GM18519 (cell line): ENCODE measurements around the gene PF4V1.
"Not testable (repeated sequence)": the region's sequence is repeated elsewhere in the genome, so short reads cannot be mapped to it uniquely, and the experiment has no call there.

Experiments
- ATAC-seq: cut with Tn5 transposase; IDR thresholded peaks from one replicate; pipeline ENCODE4 v1.9.1; 2021; ENCODE audit warnings: mild to moderate bottlenecking, moderate library complexity; ENCODE audit not compliant: unreplicated experiment, low FRiP score

PF4V1 gene

DNA sequence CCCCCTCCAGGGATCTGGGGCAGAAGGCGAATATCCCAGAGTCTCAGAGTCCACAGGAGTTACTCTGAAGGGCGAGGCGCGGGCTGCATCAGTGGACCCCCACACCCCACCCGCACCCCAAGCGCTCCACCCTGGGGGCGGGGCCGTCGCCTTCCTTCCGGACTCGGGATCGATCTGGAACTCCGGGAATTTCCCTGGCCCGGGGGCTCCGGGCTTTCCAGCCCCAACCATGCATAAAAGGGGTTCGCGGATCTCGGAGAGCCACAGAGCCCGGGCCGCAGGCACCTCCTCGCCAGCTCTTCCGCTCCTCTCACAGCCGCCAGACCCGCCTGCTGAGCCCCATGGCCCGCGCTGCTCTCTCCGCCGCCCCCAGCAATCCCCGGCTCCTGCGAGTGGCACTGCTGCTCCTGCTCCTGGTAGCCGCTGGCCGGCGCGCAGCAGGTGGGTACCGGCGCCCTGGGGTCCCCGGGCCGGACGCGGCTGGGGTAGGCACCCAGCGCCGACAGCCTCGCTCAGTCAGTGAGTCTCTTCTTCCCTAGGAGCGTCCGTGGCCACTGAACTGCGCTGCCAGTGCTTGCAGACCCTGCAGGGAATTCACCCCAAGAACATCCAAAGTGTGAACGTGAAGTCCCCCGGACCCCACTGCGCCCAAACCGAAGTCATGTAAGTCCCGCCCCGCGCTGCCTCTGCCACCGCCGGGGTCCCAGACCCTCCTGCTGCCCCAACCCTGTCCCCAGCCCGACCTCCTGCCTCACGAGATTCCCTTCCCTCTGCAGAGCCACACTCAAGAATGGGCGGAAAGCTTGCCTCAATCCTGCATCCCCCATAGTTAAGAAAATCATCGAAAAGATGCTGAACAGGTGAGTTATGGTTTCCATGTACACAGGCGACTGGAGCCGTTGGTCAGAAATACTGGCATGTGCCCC lies 16.3 kb downstream of the PF4V1 start, which contains the start of gene CXCL1:
Gene CXCL1 (plus strand): TSS at position 264 of the 926 bp plus-strand sequence. CDS start 78 bp downstream, at position 342.
- no peak for ATAC-seq

DNA sequence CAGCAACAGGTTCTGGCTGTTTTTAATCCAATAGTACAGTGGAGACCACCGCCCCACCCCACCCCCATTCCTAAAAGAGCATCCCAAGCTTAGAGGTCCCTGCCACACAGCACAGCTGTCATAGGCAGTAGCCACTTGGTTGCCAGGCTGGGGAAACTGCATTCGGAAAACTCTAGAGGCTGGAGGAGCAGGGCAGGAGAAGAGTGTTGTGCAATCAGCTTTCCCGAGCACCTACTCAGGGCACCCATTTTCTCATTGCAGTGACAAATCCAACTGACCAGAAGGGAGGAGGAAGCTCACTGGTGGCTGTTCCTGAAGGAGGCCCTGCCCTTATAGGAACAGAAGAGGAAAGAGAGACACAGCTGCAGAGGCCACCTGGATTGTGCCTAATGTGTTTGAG lies 17.2 kb downstream of the PF4V1 start:
- ATAC-seq: no peak

DNA sequence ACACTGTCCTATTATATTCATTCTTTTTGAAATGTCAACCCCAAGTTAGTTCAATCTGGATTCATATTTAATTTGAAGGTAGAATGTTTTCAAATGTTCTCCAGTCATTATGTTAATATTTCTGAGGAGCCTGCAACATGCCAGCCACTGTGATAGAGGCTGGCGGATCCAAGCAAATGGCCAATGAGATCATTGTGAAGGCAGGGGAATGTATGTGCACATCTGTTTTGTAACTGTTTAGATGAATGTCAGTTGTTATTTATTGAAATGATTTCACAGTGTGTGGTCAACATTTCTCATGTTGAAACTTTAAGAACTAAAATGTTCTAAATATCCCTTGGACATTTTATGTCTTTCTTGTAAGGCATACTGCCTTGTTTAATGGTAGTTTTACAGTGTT lies 17.7 kb downstream of the PF4V1 start:
- no peak for ATAC-seq

DNA sequence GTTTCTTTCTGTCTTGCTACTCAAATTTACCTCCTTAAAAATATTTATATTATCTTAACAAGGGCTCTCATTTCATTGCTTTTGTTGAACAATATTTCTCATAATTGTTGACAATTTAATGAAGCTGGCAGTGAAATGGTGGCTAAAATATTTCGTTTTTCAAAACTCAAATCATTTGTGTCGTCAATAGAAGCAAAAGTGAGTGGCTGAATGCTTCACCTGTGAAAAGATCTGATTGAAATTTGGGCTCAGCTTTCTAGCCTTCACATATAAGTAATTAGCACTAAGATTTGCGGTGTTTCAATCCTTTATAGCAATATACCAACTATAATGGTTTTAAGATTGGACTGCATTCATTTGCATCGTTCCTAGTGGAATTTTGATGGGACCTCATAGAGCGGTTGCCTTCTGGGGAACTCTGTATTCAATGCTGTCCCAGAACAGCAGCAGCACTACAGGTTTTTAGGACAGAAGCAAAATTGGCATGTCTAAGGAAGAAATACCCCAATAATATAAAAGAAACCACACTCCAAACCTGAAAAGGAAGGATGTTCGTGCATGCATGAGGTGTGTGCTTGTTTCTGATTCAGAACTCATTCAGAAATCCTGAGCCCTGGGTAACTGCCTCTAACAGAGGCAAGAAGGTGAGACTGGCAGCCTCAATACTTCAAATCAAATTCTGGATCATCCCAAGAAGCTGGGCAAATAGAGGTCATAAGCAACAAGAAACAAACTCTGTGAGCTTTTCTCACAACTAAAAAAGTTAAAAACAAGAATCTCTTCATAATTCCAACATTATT lies 18.6 kb downstream of the PF4V1 start:
- ATAC-seq: no peak

DNA sequence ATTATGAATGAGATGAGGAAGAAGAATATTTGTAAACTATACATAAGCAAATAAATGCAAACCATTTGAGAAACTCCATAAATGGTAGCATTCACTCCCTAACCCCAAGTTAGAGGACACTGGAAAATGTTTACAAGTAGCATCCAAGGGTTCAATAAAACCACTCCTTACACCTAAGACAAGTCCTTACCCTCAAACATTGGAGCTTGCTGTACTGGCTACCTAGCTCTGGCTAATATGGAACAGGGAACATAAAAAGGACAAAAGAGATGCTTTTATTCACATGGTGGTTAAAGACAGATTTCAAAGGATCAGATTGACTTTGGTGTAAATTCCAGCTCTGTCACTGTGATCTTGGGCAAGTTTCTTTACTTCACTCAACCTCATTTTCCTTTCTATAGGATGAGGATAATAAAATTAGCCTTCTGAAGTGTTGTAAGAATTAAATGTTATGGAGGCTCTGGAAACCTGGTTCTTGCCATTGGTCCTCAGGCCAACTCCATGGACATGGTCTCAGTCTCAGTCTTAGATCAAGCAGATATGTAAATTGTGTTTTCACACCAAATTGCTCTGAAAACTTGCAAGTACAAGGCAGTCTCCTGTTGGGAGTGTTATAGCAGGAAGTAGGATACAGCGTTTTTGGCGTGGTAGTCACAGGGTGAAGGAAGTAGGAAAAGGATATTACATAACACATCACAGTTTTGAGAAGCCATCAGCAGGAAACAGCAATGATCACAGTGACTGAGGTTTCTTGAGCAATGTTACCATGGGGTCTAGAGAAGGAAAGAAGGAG lies 19.4 kb downstream of the PF4V1 start:
- ATAC-seq: no peak

DNA sequence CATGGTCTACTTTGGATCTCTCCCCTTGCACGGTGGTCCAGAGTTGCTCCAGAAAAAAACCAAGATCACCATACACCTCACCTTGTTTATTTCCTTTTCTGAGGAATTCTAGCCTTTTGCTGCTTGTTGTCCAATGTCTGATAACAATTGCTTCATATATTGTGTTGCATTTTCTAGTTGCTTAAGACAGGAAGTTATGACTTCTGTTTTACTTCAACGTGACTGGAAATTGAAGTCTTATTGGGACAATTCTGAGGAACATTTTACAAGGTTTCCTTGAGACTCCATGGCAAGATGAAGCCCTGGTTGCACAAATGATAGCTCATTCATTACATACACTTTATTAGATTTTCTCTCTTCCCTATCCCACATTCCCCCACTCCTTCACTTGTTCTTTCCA lies 21.3 kb downstream of the PF4V1 start:
- ATAC-seq: no peak

DNA sequence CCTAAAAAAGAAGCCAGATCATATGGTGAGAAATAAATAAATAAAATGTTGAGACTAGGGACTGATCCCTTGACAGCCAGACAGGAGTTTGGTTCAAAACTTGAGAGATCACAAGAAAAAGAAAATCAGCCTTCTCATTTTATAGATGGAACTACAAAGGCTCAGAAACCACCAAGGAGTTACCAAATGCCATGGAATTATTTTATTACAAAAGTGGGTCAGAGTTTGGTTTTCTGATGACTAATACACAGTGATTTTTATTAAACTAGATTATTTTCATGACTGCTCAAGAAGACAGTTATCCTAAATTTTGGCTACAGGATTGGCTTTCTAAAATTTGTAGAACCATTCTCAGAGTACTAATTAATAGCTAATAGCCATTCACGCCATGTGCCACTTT lies 22.3 kb downstream of the PF4V1 start:
- no peak for ATAC-seq

DNA sequence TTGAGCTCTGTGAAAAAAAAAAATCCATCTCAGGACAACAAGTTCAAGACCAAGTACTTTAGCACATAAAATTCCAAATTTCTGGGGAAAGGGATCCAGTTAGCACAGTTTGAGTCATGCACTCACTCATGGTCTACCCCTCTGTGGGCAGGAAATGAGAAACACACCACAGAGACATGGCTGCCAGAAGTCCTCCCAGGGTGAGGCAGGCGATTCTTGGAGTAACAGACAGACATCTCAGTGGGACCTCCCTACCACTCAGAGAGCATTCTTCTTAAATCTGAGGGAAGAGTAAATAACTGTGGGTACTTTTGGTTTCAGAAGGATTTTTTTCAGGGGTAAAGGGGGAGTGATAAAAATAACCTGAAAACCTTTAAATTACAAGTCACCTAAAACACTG lies 30.2 kb downstream of the PF4V1 start:
- no peak for ATAC-seq

DNA sequence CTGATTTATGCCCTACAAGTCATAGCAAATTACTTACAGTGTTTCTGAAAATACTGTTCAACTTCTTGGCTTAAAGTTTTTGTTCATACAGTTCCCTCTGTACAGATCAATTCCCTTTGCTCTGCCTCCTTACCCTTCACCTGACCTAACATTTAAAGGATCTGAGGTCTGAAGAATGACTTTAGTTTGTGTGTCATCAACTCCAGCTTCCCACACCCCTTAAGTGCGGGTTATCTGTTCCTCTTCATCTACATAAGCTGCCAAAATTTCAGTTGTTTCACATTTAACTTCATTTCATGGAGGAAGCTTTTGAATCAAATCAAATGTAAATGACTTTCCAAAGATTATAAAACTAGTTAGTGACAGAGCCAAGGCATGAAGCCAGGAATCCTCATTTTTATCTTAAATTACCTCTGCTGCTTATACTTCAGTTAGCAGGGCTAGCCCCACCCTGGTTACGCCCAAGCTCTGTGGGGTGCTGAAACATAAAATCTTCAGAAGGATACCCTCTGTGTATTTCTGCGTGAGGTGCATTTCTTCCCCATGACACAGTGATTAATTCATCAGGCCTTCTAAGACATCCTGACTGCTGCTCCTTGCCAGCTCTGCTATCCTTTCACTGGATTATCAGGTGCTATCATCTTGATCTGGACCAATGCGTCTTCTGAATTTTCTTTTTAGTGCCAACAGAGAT lies 32.6 kb downstream of the PF4V1 start:
- ATAC-seq: no peak

DNA sequence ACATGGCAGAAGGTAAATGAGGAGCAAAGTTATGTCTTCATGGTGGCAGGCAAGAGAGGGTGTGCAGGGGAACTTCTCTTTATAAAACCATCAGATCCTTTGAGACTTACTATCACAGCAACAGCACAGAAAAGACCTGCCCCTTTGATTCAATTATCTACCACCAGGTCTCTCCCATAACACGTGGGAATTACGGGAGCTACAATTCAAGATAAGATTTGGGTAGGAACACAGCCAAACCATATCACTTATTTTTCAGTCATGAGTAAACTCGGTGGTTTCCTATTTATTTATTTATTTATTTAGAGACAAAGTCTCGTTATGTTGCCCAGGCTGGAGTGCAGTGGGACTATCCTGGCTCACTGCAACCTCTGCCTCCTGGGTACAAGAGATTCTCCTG lies 38.2 kb downstream of the PF4V1 start:
- no peak for ATAC-seq

DNA sequence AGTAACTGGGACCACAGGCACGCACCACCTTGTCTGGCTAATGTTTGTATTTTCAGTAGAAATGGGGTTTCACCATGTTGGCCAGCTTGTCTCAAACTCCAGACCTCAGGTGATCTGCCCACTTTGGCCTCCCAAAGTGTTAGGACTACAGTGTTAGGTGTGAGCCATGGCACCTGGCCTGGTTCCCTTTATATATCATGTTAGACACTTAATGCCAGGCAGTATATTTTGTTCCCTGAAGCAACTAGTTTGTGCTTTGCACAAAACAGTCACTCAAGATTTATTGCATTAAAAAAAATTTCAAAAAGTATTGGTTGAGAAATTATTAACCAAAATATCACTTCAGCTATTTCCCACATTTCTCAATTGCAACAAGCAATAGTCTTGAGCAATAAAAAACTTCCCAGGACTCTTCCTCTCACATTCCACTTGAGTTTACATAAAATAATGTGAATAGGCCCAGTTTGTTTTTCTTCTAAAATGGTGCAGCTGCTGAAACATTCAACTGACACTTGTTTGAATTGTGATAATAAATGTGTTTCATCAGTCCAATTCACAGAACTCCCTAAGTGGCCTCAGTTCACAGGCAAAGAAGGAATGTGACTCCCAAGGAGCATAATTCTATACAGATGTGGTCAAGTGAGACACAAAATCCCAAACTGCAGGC lies 38.8 kb downstream of the PF4V1 start:
- no peak for ATAC-seq

DNA sequence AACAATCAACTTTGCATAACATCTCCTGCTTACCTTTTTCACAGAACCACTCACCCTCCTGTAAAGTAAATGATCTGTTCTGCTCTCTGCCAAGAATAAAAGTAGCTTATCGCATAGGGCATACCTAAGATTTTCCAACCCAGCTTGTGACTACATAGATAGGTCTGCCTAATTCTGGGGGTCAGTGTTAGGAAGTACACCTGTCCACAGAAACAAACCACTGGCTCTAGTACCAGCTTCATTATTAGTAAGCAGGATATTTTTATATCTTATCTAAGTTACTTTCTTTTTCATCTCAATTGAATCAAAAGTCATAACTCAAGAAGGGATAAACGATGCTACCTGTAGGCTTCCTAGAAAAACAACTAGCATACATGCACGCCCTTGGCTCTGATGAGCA lies 39.9 kb downstream of the PF4V1 start:
- no peak for ATAC-seq

DNA sequence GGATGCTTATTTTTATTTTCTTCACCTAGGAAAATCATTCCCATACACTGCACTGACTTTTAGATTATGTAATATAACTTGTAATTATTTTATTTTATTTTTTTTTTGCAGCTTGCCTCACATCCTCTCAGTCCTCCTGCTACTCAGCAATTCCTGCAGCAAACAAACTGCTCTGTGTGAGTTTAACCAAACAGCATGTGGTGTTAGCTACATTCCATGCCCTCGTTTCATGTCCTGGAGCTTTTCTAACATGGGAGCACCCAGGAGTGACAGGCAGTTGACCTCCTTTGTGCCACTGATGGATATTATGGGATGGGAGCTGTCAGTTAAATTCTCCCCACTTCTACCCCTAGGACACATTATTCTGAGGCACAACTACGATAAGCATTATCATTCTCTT lies 40.9 kb downstream of the PF4V1 start:
- ATAC-seq: no peak

DNA sequence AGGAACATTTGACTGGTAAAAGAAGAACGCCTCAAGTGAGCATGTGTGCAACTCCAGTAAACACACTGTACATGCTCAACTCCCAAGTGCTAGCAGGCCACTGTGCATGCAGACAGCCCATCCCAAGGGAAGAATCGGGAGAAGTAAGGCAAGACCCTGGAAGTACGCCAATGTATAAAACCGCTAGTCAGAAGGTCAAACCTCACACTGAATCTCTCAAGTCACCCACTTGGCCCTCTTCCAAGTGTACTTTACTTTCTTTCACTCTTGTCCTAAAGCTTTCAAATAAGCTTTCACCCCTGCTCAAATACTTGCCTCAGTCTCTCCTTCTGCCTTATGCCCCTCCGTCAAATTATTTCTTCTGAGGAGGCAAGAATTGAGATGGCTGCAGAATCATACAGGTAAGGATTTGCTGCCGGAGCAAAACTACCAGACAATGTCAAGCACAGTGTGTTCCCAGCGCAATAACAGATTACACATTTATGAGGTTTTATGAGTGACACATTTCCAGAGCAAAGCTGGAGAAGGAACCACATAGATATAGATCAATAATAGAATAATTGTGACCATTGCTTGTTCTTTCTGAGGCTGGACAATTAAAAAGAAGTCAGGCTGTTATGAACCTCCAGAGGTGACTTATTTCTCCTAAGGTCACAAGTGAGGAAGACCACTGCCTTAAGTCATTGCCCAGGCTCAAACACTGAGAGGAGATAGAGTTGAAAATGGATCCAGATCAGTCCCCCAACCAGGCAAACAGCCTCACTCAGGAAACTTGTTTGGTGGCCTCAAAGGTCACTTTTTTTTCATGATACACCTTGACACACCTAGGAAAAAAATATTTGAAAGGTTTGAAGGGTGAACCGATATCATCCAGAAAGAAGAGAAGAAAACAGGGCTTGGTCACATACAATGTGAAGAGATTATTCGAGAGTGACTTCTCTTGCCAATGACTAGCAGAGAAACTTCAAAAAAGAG lies 42.4 kb downstream of the PF4V1 start:
- ATAC-seq: no peak

DNA sequence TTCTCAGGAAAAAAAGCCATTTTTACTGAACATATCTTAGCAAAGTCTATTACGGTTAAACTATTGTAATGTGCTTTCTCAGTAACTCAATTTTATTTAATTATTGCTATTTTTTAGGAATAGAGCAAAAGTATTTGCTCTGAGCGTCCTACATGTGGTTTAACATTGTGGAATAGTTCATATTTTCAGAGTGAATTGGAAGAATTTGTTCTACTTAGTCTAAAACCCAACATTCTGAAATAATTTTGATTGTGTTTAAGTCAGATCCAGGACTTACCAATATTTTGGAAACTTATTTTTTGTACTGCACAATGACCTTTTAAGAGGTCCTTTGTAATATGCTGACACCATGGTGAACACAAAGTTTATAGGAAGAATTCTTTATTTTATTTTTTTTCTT lies 43.3 kb downstream of the PF4V1 start:
- no peak for ATAC-seq

DNA sequence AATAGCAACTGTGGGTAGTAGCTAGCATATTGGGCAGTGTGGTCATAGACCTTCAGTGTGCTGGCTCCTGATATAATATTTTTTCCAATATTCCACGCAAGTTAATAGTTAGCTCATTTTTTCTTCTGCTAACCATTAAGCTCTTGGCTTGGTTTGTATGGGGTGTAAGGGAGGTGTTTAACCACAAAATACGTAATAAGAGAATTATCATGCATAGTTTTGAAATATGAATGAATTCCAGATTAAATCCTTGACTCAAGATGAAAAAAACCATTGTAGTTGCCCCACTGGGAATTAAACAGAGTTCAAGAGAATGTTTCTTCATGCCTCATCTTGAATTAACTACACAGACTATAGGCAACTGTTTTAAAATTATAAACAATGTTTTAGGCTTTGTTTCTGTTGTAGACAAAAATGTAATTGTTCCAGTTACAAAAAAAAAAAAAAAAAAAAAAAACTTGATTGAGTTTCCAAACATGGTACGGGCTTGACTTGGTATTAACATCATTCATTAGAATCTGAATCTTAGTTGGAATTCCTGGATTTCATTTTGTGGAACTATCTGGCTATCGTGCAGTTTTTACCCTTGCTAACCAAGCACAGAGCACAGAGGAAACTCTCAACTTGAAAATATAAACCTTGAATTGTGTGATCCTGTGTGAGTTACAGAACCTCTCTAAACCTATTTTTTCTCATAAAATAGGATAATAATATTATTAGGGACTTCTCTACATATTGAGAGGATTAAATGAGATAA lies 44.5 kb downstream of the PF4V1 start:
- no peak for ATAC-seq

DNA sequence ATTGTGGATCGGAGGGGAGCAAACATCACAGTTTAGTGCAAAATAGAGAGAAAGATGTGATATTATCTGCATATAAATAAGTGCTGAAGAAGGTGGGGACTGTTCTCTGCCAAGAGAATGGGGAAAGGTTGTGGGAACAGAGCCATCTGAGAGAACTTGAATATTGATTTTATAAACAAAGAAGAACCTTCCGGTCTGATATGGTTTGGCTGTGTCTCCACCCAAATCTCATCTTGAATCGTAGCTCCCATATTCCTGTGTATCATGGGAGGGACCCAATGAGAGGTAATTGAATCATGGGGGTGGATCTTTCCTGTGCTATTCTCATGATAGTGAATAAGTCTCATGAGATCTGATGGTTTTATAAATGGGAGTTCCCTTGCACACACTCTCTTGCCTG lies 46.2 kb downstream of the PF4V1 start:
- ATAC-seq: not testable (repeated sequence)

DNA sequence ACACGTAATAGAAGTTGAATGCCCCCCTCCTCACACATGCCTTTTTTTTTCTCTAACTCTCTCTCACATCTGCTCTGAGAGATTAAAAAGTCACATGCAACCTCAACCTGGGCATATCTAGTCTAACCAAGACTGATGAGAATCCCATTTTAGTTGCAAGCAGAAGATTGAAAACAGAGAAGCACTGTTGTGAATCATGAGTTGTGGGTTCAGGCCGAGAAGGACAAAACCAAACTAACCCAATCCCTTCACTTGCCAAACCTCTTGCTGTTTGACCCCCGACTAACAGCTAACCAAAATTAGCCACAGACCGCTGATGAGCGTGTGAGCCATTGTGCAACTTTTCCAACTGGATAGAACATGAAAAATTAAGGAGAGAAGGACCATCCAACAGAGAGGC lies 47.9 kb downstream of the PF4V1 start:
- ATAC-seq: no peak
